Activated T-cell treated with anti-CD3 and anti-CD28 coated beads, Interleukin-2, amount 50 U/mL, for 4 hours (primary cell): Measurements from ENCODE around the gene NFASC. TPM values are rescaled to one million over a fixed set of nuclear protein-coding genes. Genes with fewer than 3 reads are reported as not detected.

ENCODE experiments used
- ATAC-seq, 2 donors: fragments of 200-7000 bp; cut with Tn5 transposase; one replicate each; pipeline ENCODE4 v1.10.0; 2021
- DNase-seq: peaks from one replicate; pipeline ENCODE4 v3.0.0-alpha.2; 2020
- H3K27me3 Mint-ChIP-seq: one replicate; pipeline ENCODE4 v1.8.0; 2021; ENCODE audit warnings: low read depth, mixed read lengths
- H3K36me3 Mint-ChIP-seq: one replicate; pipeline ENCODE4 v1.8.0; 2022; ENCODE audit warnings: mixed read lengths; ENCODE audit not compliant: insufficient read depth
- H3K4me1 Mint-ChIP-seq: one replicate; pipeline ENCODE4 v1.8.0; 2021; ENCODE audit warnings: low read depth, mixed read lengths
- H3K4me3 Mint-ChIP-seq: one replicate; pipeline ENCODE4 v1.8.0; 2021; ENCODE audit warnings: mild to moderate bottlenecking, moderate library complexity, mixed read lengths
- H3K9me3 Mint-ChIP-seq: one replicate; pipeline ENCODE4 v1.8.0; 2021; ENCODE audit warnings: mixed read lengths
- total RNA-seq, 3 donors: library from RNA; stranded (reverse); gene quantifications; one replicate each; pipeline ENCODE4 v1.2.1, GENCODE V29; 2021

The NFASC gene
- total RNA-seq, 3 donors from 2014 or later = 0.13 to 0.41 (median 0.13) TPM

- Mint-ChIP-seq H3K36me3 (no peaks in the 10 kb centered on the region), H3K4me3 (no peak overlapping the region), H3K27me3 (peaks cover 27% of the 10 kb centered on the region), H3K9me3 (no peaks in the 10 kb centered on the region), H3K4me1 (peaks cover 9% of the 10 kb centered on the region)
- peak; percentile 65 to 75 for ATAC-seq
- peak; percentile 34 for DNase-seq
Measured at GRCh38 chr1:204975568-204976235, 105.0 kb downstream of the NFASC start.

GRCh38 chr1:204976646-204977045 is 106.0 kb downstream of the NFASC start:
- ATAC-seq (no peak), DNase-seq (no peak)
- Mint-ChIP-seq H3K4me1 (peaks cover 9% of the 10 kb centered on the region), H3K36me3 (no peaks in the 10 kb centered on the region), H3K27me3 (peaks cover 23% of the 10 kb centered on the region), H3K4me3 (no peak overlapping the region), H3K9me3 (no peaks in the 10 kb centered on the region)

- ATAC-seq = no peak
- no peak for DNase-seq
Measured at GRCh38 chr1:204977318-204977717, 106.7 kb downstream of the NFASC start.

GRCh38 chr1:204978782-204979181 is 108.1 kb downstream of the NFASC start:
- Mint-ChIP-seq H3K36me3 (no peaks in the 10 kb centered on the region), H3K4me1 (peaks cover 15% of the 10 kb centered on the region), H3K9me3 (no peaks in the 10 kb centered on the region), H3K27me3 (peaks cover 28% of the 10 kb centered on the region), H3K4me3 (no peak overlapping the region)
- ATAC-seq = no peak
- no peak for DNase-seq

More at GRCh38 chr1:204977318-204977717, 106.7 kb downstream of the NFASC start:
- Mint-ChIP-seq H3K9me3 (no peaks in the 10 kb centered on the region), H3K36me3 (no peaks in the 10 kb centered on the region), H3K4me1 (peaks cover 9% of the 10 kb centered on the region), H3K4me3 (no peak overlapping the region), H3K27me3 (peaks cover 24% of the 10 kb centered on the region)

GRCh38 chr1:204979306-204979705 is 108.6 kb downstream of the NFASC start:
- H3K4me1 Mint-ChIP-seq = peaks cover 15% of the 10 kb centered on the region

GRCh38 chr1:204979891-204980649 is 109.4 kb downstream of the NFASC start:
- Mint-ChIP-seq H3K4me3 (no peak overlapping the region), H3K9me3 (no peaks in the 10 kb centered on the region), H3K4me1 (peaks cover 15% of the 10 kb centered on the region), H3K27me3 (peaks cover 20% of the 10 kb centered on the region), H3K36me3 (no peaks in the 10 kb centered on the region)
- DNase-seq (no peak), ATAC-seq (no peak)

More at GRCh38 chr1:204979306-204979705, 108.6 kb downstream of the NFASC start:
- H3K4me3 Mint-ChIP-seq = no peak overlapping the region
- H3K27me3 Mint-ChIP-seq = peaks cover 25% of the 10 kb centered on the region
- no peaks in the 10 kb centered on the region for H3K36me3 Mint-ChIP-seq
- H3K9me3 Mint-ChIP-seq = no peaks in the 10 kb centered on the region
- DNase-seq (no peak), ATAC-seq (no peak)

- no peaks in the 10 kb centered on the region for H3K9me3 Mint-ChIP-seq
- no peaks in the 10 kb centered on the region for H3K36me3 Mint-ChIP-seq
- H3K27me3 Mint-ChIP-seq = peaks cover 18% of the 10 kb centered on the region
- no peak overlapping the region for H3K4me3 Mint-ChIP-seq
- ATAC-seq (no peak), DNase-seq (no peak)
- peaks cover 15% of the 10 kb centered on the region for H3K4me1 Mint-ChIP-seq
Measured at GRCh38 chr1:204980840-204981405, 110.3 kb downstream of the NFASC start.

- no peak for DNase-seq
- Mint-ChIP-seq H3K4me3 (no peak overlapping the region), H3K36me3 (no peaks in the 10 kb centered on the region), H3K9me3 (no peaks in the 10 kb centered on the region), H3K27me3 (peaks cover 16% of the 10 kb centered on the region), H3K4me1 (peaks cover 6% of the 10 kb centered on the region)
- ATAC-seq = no peak
Measured at GRCh38 chr1:204983136-204983535, 112.5 kb downstream of the NFASC start.

GRCh38 chr1:204983881-204984280 is 113.2 kb downstream of the NFASC start:
- peaks cover 20% of the 10 kb centered on the region for H3K27me3 Mint-ChIP-seq
- no peaks in the 10 kb centered on the region for H3K9me3 Mint-ChIP-seq
- ATAC-seq = no peak
- no peak overlapping the region for H3K4me3 Mint-ChIP-seq
- peaks cover 6% of the 10 kb centered on the region for H3K4me1 Mint-ChIP-seq
- DNase-seq = no peak
- H3K36me3 Mint-ChIP-seq = no peaks in the 10 kb centered on the region

GRCh38 chr1:204984499-204984898 is 113.8 kb downstream of the NFASC start:
- ATAC-seq (no peak), DNase-seq (no peak)
- H3K36me3 Mint-ChIP-seq = no peaks in the 10 kb centered on the region
- H3K4me1 Mint-ChIP-seq = peaks cover 6% of the 10 kb centered on the region
- H3K4me3 Mint-ChIP-seq = no peak overlapping the region
- H3K27me3 Mint-ChIP-seq = peaks cover 24% of the 10 kb centered on the region
- H3K9me3 Mint-ChIP-seq = no peaks in the 10 kb centered on the region

- no peak overlapping the region for H3K4me3 Mint-ChIP-seq
- no peak for ATAC-seq
- H3K9me3 Mint-ChIP-seq = no peaks in the 10 kb centered on the region
- peaks cover 24% of the 10 kb centered on the region for H3K27me3 Mint-ChIP-seq
- no peaks in the 10 kb centered on the region for H3K36me3 Mint-ChIP-seq
- H3K4me1 Mint-ChIP-seq = peaks cover 6% of the 10 kb centered on the region
- no peak for DNase-seq
Measured at GRCh38 chr1:204986181-204986580, 115.5 kb downstream of the NFASC start.

GRCh38 chr1:204987689-204988088 is 117.0 kb downstream of the NFASC start:
- no peak for ATAC-seq
- DNase-seq = no peak
- no peaks in the 10 kb centered on the region for H3K36me3 Mint-ChIP-seq
- H3K4me1 Mint-ChIP-seq = peaks cover 10% of the 10 kb centered on the region
- no peaks in the 10 kb centered on the region for H3K9me3 Mint-ChIP-seq
- peaks cover 14% of the 10 kb centered on the region for H3K27me3 Mint-ChIP-seq
- no peak overlapping the region for H3K4me3 Mint-ChIP-seq

GRCh38 chr1:204988196-204988595 is 117.5 kb downstream of the NFASC start:
- Mint-ChIP-seq H3K4me3 (no peak overlapping the region), H3K36me3 (no peaks in the 10 kb centered on the region), H3K4me1 (peaks cover 9% of the 10 kb centered on the region), H3K9me3 (no peaks in the 10 kb centered on the region), H3K27me3 (peaks cover 9% of the 10 kb centered on the region)
- no peak for ATAC-seq
- DNase-seq = no peak

GRCh38 chr1:204989266-204990058 is 118.8 kb downstream of the NFASC start:
- H3K4me3 Mint-ChIP-seq = no peak overlapping the region
- H3K9me3 Mint-ChIP-seq = no peaks in the 10 kb centered on the region
- peak; percentile 39 for DNase-seq
- peaks cover 9% of the 10 kb centered on the region for H3K27me3 Mint-ChIP-seq
- H3K36me3 Mint-ChIP-seq = no peaks in the 10 kb centered on the region
- peaks cover 10% of the 10 kb centered on the region for H3K4me1 Mint-ChIP-seq
- ATAC-seq = peak; percentile 67 to 71
